Stimulated activated naive B cell treated with anti-CD40 and anti-IgM and Interleukin-4, amounts not matched to agents 10 μg/mL and 1 μg/mL and 100 μg/mL, for 72 hours (primary cell): Measurements from ENCODE around the gene COX7B.
"Not testable (repeated sequence)": the region's sequence is repeated elsewhere in the genome, so short reads cannot be mapped to it uniquely, and the experiment has no call there.

Experiments
- ATAC-seq, 2 donors: fragments of 150-1000 bp; cut with Tn5 transposase; replicated peaks; 2 replicates each; pipeline ENCODE4 v1.10.0; 2021; ENCODE audit warnings: moderate library complexity in 1 of 2
- DNase-seq: peaks from one replicate; pipeline ENCODE4 v3.0.0; 2021
- H3K27ac Mint-ChIP-seq: one replicate; pipeline ENCODE4 v1.8.0; 2022; ENCODE audit warnings: mild to moderate bottlenecking, mixed read lengths
- H3K27me3 Mint-ChIP-seq, 2 donors: one replicate each; pipeline ENCODE4 v1.8.0; 2022; ENCODE audit warnings: mixed read lengths in 2 of 2
- H3K36me3 Mint-ChIP-seq, 2 donors: one replicate each; pipeline ENCODE4 v1.8.0; 2022; ENCODE audit warnings: mixed read lengths in 2 of 2, mild to moderate bottlenecking in 1 of 2
- H3K4me1 Mint-ChIP-seq, 2 donors: one replicate each; pipeline ENCODE4 v1.8.0; 2022; ENCODE audit warnings: mixed read lengths in 2 of 2, mild to moderate bottlenecking in 1 of 2
- H3K4me3 Mint-ChIP-seq, 2 donors: one replicate each; pipeline ENCODE4 v1.8.0; 2022; ENCODE audit warnings: mild to moderate bottlenecking in 2 of 2, mixed read lengths in 2 of 2, moderate library complexity in 1 of 2
- H3K9me3 Mint-ChIP-seq, 2 donors: one replicate each; pipeline ENCODE4 v1.8.0; 2022; ENCODE audit warnings: mixed read lengths in 2 of 2, mild to moderate bottlenecking in 1 of 2

COX7B gene

GRCh38 chrX:77924320-77924859, 25.1 kb downstream of the COX7B start:
- H3K4me1 Mint-ChIP-seq = peaks cover 0 to 4% of the 10 kb centered on the region in 2 donors
- no peak for DNase-seq
- no peak for ATAC-seq
- peaks cover 2 to 3% of the 10 kb centered on the region in 2 donors for H3K9me3 Mint-ChIP-seq
- H3K27ac Mint-ChIP-seq = no peak overlapping the region
- no peaks in the 10 kb centered on the region for H3K27me3 Mint-ChIP-seq
- no peak overlapping the region for H3K4me3 Mint-ChIP-seq
- H3K36me3 Mint-ChIP-seq = peaks cover 2 to 3% of the 10 kb centered on the region in 2 donors

- Mint-ChIP-seq H3K9me3 (peaks cover 2 to 3% of the 10 kb centered on the region in 2 donors), H3K4me1 (peaks cover 3 to 4% of the 10 kb centered on the region in 2 donors), H3K27me3 (no peaks in the 10 kb centered on the region), H3K27ac (no peak overlapping the region), H3K4me3 (no peak overlapping the region), H3K36me3 (peaks cover 2 to 3% of the 10 kb centered on the region in 2 donors)
- ATAC-seq (no peak), DNase-seq (no peak)
These were observed 26.5 kb downstream of the COX7B start for GRCh38 chrX:77925764-77926163.

- H3K27ac Mint-ChIP-seq = no peak overlapping the region
- H3K4me3 Mint-ChIP-seq = no peak overlapping the region
- H3K36me3 Mint-ChIP-seq = no peaks in the 10 kb centered on the region
- H3K4me1 Mint-ChIP-seq = peaks cover 0 to 3% of the 10 kb centered on the region in 2 donors
- no peaks in the 10 kb centered on the region for H3K9me3 Mint-ChIP-seq
- ATAC-seq = peak in 1 of 2 donors; percentile 46
- no peak for DNase-seq
- no peaks in the 10 kb centered on the region for H3K27me3 Mint-ChIP-seq
These were observed 31.3 kb downstream of the COX7B start for GRCh38 chrX:77930581-77930980.

- ATAC-seq (no peak), DNase-seq (no peak)
- no peaks in the 10 kb centered on the region for H3K9me3 Mint-ChIP-seq
- no peak overlapping the region for H3K4me3 Mint-ChIP-seq
- no peaks in the 10 kb centered on the region for H3K4me1 Mint-ChIP-seq
- no peak overlapping the region for H3K27ac Mint-ChIP-seq
- no peaks in the 10 kb centered on the region for H3K27me3 Mint-ChIP-seq
- H3K36me3 Mint-ChIP-seq = no peaks in the 10 kb centered on the region
These were observed 36.6 kb downstream of the COX7B start for GRCh38 chrX:77935886-77936285.

GRCh38 chrX:77936299-77936698, 37.0 kb downstream of the COX7B start:
- H3K27ac Mint-ChIP-seq = no peak overlapping the region
- H3K4me1 Mint-ChIP-seq = no peaks in the 10 kb centered on the region
- DNase-seq (no peak), ATAC-seq (no peak)
- no peaks in the 10 kb centered on the region for H3K27me3 Mint-ChIP-seq
- H3K9me3 Mint-ChIP-seq = no peaks in the 10 kb centered on the region
- H3K36me3 Mint-ChIP-seq = no peaks in the 10 kb centered on the region
- H3K4me3 Mint-ChIP-seq = no peak overlapping the region

GRCh38 chrX:77937291-77937690, 38.0 kb downstream of the COX7B start:
- ATAC-seq (no peak), DNase-seq (no peak)
- no peaks in the 10 kb centered on the region for H3K27me3 Mint-ChIP-seq
- H3K9me3 Mint-ChIP-seq = no peaks in the 10 kb centered on the region
- no peak overlapping the region for H3K27ac Mint-ChIP-seq
- no peaks in the 10 kb centered on the region for H3K36me3 Mint-ChIP-seq
- peaks cover 0 to under 1% of the 10 kb centered on the region in 2 donors for H3K4me1 Mint-ChIP-seq
- H3K4me3 Mint-ChIP-seq = no peak overlapping the region

- no peaks in the 10 kb centered on the region for H3K27me3 Mint-ChIP-seq
- no peaks in the 10 kb centered on the region for H3K9me3 Mint-ChIP-seq
- ATAC-seq = no peak
- H3K4me1 Mint-ChIP-seq = peaks cover 0 to 5% of the 10 kb centered on the region in 2 donors
- H3K27ac Mint-ChIP-seq = no peak overlapping the region
- no peaks in the 10 kb centered on the region for H3K36me3 Mint-ChIP-seq
- no peak for DNase-seq
- no peak overlapping the region for H3K4me3 Mint-ChIP-seq
These were observed 38.9 kb downstream of the COX7B start for GRCh38 chrX:77938083-77938680.

GRCh38 chrX:77945031-77945430, 45.8 kb downstream of the COX7B start:
- H3K4me3 Mint-ChIP-seq, H3K4me1 Mint-ChIP-seq, DNase-seq, H3K36me3 Mint-ChIP-seq, ATAC-seq, H3K27ac Mint-ChIP-seq, H3K27me3 Mint-ChIP-seq, H3K9me3 Mint-ChIP-seq: not testable (repeated sequence)

- no peak for ATAC-seq
- no peaks in the 10 kb centered on the region for H3K27me3 Mint-ChIP-seq
These were observed 46.8 kb downstream of the COX7B start for GRCh38 chrX:77945910-77946545.

GRCh38 chrX:77946571-77946970, 47.3 kb downstream of the COX7B start:
- no peaks in the 10 kb centered on the region for H3K27me3 Mint-ChIP-seq
- peaks cover 5 to 8% of the 10 kb centered on the region in 2 donors for H3K36me3 Mint-ChIP-seq
- no peak overlapping the region for H3K27ac Mint-ChIP-seq

More at GRCh38 chrX:77945910-77946545, 46.8 kb downstream of the COX7B start:
- DNase-seq = no peak
- H3K4me1 Mint-ChIP-seq = peaks cover 0 to 5% of the 10 kb centered on the region in 2 donors
- no peak overlapping the region for H3K4me3 Mint-ChIP-seq
- H3K9me3 Mint-ChIP-seq = no peaks in the 10 kb centered on the region
- H3K27ac Mint-ChIP-seq = no peak overlapping the region
- H3K36me3 Mint-ChIP-seq = peaks cover 5 to 8% of the 10 kb centered on the region in 2 donors

GRCh38 chrX:77949840-77950239, 50.6 kb downstream of the COX7B start:
- ATAC-seq = no peak
- Mint-ChIP-seq H3K27me3 (no peaks in the 10 kb centered on the region), H3K4me1 (peaks cover 0 to 2% of the 10 kb centered on the region in 2 donors)

More at GRCh38 chrX:77946571-77946970, 47.3 kb downstream of the COX7B start:
- DNase-seq = no peak
- H3K9me3 Mint-ChIP-seq = no peaks in the 10 kb centered on the region
- ATAC-seq = no peak
- H3K4me3 Mint-ChIP-seq = no peak overlapping the region
- peaks cover 0 to 5% of the 10 kb centered on the region in 2 donors for H3K4me1 Mint-ChIP-seq

GRCh38 chrX:77952173-77952572, 52.9 kb downstream of the COX7B start:
- peaks cover 0 to 2% of the 10 kb centered on the region in 2 donors for H3K4me1 Mint-ChIP-seq
- no peaks in the 10 kb centered on the region for H3K9me3 Mint-ChIP-seq
- H3K4me3 Mint-ChIP-seq = no peak overlapping the region
- DNase-seq (no peak), ATAC-seq (no peak)
- H3K36me3 Mint-ChIP-seq = peaks cover 7 to 15% of the 10 kb centered on the region in 2 donors
- no peak overlapping the region for H3K27ac Mint-ChIP-seq
- no peaks in the 10 kb centered on the region for H3K27me3 Mint-ChIP-seq

More at GRCh38 chrX:77949840-77950239, 50.6 kb downstream of the COX7B start:
- peaks cover 5 to 8% of the 10 kb centered on the region in 2 donors for H3K36me3 Mint-ChIP-seq
- H3K9me3 Mint-ChIP-seq = no peaks in the 10 kb centered on the region
- DNase-seq = no peak
- no peak overlapping the region for H3K4me3 Mint-ChIP-seq
- H3K27ac Mint-ChIP-seq = no peak overlapping the region

- Mint-ChIP-seq H3K27me3 (no peaks in the 10 kb centered on the region), H3K4me1 (peaks cover 0 to 2% of the 10 kb centered on the region in 2 donors), H3K4me3 (no peak overlapping the region), H3K36me3 (peaks cover 7 to 18% of the 10 kb centered on the region in 2 donors), H3K9me3 (peaks cover 0 to 3% of the 10 kb centered on the region in 2 donors), H3K27ac (no peak overlapping the region)
- DNase-seq (no peak), ATAC-seq (peak in 1 of 2 donors; percentile 23)
These were observed 54.0 kb downstream of the COX7B start for GRCh38 chrX:77953302-77953701.

GRCh38 chrX:77953708-77954107, 54.4 kb downstream of the COX7B start:
- no peak for DNase-seq
- peaks cover 0 to 4% of the 10 kb centered on the region in 2 donors for H3K9me3 Mint-ChIP-seq

More at GRCh38 chrX:77953708-77954107, 54.4 kb downstream of the COX7B start:
- H3K27ac Mint-ChIP-seq = no peak overlapping the region
- ATAC-seq = no peak
- H3K27me3 Mint-ChIP-seq = no peaks in the 10 kb centered on the region
- H3K4me1 Mint-ChIP-seq = peaks cover 0 to 2% of the 10 kb centered on the region in 2 donors
- H3K36me3 Mint-ChIP-seq = peaks cover 7 to 19% of the 10 kb centered on the region in 2 donors
- H3K4me3 Mint-ChIP-seq = no peak overlapping the region
